NCI-H2227 treated with DMSO at 0.1 percent for 48 hours (cell line): ENCODE data around the gene IFT52.

Experiments used
- DNase-seq: peaks from one replicate; lab custom pipeline; 2025; lab: John Stamatoyannopoulos, UW

IFT52 gene

DNA sequence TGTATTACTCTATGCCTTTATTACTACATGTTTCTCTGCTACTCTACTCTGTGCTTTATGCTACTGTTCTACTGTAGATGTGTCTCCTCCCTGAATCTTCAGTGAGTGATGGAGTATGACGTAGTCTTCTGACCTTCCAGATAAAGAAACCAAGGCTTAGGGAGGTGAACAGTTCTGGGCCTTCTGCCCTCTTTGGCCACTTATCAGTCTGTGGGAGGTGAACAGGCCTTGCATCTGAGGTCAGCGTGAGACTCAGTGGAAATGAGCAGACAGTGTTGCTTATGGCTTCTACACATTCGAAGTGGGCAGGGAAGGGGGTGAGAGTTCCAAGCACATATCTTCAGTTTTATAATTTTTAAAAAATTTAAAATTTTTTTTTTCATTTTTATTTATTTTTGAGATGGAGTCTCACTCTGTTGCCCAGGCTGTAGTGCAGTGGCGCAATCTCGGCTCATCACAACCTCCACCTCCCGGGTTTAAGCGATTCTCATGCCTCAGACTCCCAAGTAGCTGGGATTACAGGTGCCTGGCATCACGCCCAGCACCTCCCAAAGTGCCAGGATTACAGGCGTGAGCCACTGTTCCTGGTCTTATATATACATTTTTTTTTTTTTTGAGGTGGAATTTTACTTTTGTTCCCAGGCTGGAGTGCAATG is 100.3 kb downstream of the IFT52 start:
- no peak for DNase-seq

DNA sequence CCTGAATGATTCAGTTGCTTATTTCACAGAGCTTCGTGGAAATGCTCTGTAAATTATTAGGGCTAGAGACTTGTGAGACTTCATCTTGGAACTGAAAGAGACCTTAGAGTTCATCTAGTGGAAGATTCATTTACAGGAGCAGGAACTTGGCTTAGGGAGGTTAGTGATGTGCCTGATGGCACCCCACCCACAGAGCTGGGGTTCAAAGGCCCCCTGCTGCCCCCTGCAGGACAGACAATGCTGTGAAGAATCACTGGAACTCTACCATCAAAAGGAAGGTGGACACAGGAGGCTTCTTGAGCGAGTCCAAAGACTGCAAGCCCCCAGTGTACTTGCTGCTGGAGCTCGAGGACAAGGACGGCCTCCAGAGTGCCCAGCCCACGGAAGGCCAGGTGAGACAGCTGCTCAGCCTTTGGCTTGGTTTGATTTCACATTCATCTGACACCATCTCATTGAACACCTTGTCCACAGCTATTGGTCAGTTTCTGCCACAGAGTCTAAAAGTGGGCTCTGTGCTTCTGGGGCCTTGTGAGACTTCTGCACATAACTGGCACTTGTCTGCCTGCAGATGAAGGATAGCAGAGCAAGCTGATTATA is 101.3 kb downstream of the IFT52 start:
- no peak for DNase-seq

DNA sequence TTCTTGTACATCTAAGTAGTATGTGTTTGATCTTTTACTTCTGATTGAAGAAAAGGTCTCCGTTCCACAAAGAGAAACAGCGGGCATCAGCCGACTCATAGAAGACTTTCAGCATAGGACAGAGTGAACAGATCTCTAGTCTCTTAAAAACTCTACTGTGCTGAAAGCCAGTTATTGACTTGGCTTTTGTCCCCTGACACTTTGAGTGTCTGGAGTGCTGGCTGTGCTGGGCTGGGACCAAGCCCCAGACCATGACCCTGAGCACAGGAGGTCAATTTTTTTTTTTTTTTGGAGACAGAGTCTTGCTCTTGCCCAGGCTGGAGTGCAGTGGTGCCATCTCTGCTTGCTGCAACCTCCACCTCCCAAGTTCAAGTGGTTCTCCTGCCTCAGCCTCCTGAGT is 104.0 kb downstream of the IFT52 start:
- DNase-seq = no peak

DNA sequence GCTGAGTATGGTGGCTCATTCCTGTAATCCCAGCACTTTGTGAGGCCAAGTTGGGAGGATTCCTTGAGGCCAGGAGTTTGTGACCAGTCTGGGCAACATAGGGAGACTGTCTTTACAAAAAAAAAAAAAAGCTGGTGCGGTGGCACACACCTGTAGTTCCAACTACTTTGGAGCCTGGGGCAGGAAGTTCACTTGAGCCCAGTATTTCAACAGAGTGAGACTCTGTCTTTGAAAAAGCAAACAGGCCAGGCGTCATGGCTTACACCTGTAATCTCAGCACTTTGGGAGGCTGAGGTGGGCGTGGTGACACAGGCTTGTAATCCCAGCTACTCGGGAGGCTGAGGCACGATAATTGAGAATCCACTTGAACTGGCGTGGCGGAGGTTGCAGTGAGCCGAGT is 104.8 kb downstream of the IFT52 start:
- DNase-seq = no peak
